Cardiac fibroblast (primary cell): Measurements from ENCODE around the gene XIRP1.

Experiments used
- DNase-seq, 2 donors: peaks; one replicate each; pipeline versions ENCODE4 v3.0.0 to v3.0.0-alpha.2; 2010; ENCODE audit warnings: low read depth in 2 of 2
- H3K4me3 ChIP-seq, 2 donors: replicated peaks in 1 of 2; 1 replicate in 1 of 2; 2 replicates in 1 of 2; pipeline ENCODE4 v1.5.1; 2011; ENCODE audit warnings: low read depth in 2 of 2, low read length in 2 of 2, mild to moderate bottlenecking in 2 of 2, moderate library complexity in 1 of 2
- CTCF ChIP-seq: IDR thresholded peaks from one replicate; pipeline ENCODE4 v1.5.1; 2011; ENCODE audit warnings: low read depth, mild to moderate bottlenecking, low read length, inconsistent platforms

XIRP1 gene

GRCh38 chr3:39226106-39226741 lies 33.8 kb upstream of the XIRP1 start:
- H3K4me3 ChIP-seq: no peak overlapping the region
- no peak for DNase-seq
- no peak for TF ChIP-seq CTCF

- no peak for DNase-seq
- TF ChIP-seq CTCF: no peak
- H3K4me3 ChIP-seq: no peak overlapping the region
These were observed 31.9 kb upstream of the XIRP1 start for GRCh38 chr3:39224288-39224687.

GRCh38 chr3:39222939-39223338 lies 30.5 kb upstream of the XIRP1 start:
- no peak for DNase-seq
- no peak for TF ChIP-seq CTCF
- H3K4me3 ChIP-seq: no peak overlapping the region

GRCh38 chr3:39222462-39222861 lies 30.1 kb upstream of the XIRP1 start:
- DNase-seq: no peak
- no peak overlapping the region for H3K4me3 ChIP-seq
- TF ChIP-seq CTCF: no peak

- TF ChIP-seq CTCF: no peak
- H3K4me3 ChIP-seq: no peak overlapping the region
- no peak for DNase-seq
These were observed 28.7 kb upstream of the XIRP1 start for GRCh38 chr3:39221141-39221530.

- no peak overlapping the region for H3K4me3 ChIP-seq
- TF ChIP-seq CTCF: no peak
- no peak for DNase-seq
These were observed 28.2 kb upstream of the XIRP1 start for GRCh38 chr3:39220407-39221140.
